Measurements from ENCODE around the gene CADPS. TPM values are rescaled to one million over a fixed set of nuclear protein-coding genes. Genes with fewer than 3 reads are reported as not detected.

The CADPS gene
- total and polyA plus RNA-seq, 11 donors, result 3.6 to 37.8 (median 12.9) TPM

DNA sequence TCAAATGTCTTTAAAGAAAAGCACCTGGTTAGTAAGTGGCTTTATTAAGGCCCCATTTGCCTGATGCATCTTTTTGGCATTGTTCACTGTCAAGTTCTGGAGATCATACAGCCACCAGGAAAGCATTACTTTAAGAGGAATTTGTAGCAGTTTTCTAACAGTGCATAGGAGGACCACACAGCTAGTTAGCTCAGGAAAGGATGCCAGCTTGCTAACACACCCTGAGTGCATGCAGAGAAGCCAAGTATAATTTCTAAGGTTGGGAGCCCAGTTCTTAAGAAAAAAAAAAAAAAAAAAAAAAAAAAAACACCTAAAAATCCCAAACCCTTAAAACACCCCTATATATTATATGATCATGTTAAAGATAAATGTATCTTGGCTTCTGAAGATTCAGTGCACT lies 399.9 kb downstream of the CADPS start:
- Histone ChIP-seq H3K4me3 (no peak overlapping the region), H3K36me3 (peaks cover 0 to 4% (median 0%) of the 10 kb centered on the region in 9 donors), H3K27ac (no peak overlapping the region), H3K27me3 (no peaks in the 10 kb centered on the region), H3K4me1 (no peaks in the 10 kb centered on the region), H3K9me3 (no peaks in the 10 kb centered on the region)
- intact Hi-C loops (cut with DNase I), result no loop called here
- TF ChIP-seq POLR2A (IDR thresholded peaks at IDR 0.05), result no peak
- TF ChIP-seq, protein P1, sequence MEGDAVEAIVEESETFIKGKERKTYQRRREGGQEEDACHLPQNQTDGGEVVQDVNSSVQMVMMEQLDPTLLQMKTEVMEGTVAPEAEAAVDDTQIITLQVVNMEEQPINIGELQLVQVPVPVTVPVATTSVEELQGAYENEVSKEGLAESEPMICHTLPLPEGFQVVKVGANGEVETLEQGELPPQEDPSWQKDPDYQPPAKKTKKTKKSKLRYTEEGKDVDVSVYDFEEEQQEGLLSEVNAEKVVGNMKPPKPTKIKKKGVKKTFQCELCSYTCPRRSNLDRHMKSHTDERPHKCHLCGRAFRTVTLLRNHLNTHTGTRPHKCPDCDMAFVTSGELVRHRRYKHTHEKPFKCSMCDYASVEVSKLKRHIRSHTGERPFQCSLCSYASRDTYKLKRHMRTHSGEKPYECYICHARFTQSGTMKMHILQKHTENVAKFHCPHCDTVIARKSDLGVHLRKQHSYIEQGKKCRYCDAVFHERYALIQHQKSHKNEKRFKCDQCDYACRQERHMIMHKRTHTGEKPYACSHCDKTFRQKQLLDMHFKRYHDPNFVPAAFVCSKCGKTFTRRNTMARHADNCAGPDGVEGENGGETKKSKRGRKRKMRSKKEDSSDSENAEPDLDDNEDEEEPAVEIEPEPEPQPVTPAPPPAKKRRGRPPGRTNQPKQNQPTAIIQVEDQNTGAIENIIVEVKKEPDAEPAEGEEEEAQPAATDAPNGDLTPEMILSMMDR (IDR thresholded peaks at IDR 0.05), result no peak
- no peak for ATAC-seq
- DNase-seq, result no peak

DNA sequence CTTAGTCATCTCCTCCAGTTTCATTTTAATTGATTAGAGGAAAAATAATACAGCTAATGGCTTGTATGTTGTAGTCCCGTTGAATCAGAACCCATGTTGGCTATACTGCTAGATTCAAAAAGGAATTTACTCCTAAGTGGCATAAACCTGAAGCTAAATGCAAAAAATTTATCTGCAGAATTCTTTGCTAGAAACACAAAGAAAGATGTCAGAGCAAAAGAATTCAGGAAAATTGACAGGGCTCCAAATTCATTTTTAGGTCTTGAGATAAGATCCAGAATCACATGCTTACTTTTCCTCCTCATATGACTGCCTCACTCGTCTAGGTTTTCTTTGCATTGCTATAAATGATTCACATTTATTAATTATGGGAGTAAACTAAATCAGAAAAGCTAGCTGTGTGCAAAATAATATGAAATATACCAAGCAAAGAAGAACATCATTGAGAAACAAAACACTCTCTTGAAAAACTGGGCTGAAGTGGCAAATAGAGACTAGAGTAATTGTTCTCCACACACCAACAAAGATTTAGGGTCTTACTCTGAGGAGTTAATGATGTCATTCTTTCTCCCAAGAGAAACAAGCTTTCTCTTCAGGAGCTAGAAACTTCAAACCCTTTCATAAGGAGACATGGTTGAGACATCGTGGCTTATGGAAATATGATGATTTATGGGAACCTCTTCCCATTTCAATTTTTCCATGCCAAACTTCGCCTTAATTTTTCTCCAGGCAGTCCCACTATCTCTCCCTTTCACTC lies 407.1 kb downstream of the CADPS start:
- intact Hi-C loops (cut with DNase I), result no loop called here
- no peaks in the 10 kb centered on the region for H3K36me3 ChIP-seq
- no peak overlapping the region for H3K4me3 ChIP-seq
- no peaks in the 10 kb centered on the region for H3K27me3 ChIP-seq
- ATAC-seq (no peak), DNase-seq (no peak)
- WGBS, 4 donors, result 53 to 66% (median 55%) methylated on average over 4 of the region's 4 CpGs
- H3K9me3 ChIP-seq, result no peaks in the 10 kb centered on the region
- no peak overlapping the region for H3K27ac ChIP-seq
- peaks cover 0 to 14% (median 2%) of the 10 kb centered on the region in 12 donors for H3K4me1 ChIP-seq
- TF ChIP-seq, protein P1 (IDR thresholded peaks at IDR 0.05), result no peak
- no peak for TF ChIP-seq POLR2A (IDR thresholded peaks at IDR 0.05)

DNA sequence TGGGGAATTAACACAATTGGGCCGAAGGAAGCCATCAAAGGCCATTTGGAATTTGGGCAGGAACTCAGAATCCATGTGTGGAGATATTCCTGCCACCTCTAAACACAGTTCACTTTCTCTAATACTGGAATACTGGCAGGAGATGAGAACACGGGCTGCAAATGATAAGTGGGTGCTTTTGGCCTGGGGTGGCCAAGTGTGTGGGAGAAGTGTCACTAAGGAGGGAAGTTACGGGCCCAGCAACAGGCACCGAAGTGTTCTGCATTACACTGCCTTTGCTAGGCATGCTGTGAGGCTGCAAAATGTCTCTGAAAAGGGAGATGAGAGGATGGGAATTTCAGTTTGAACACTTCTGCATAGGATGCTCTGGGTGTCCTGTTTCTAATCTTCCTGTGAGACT lies 412.4 kb downstream of the CADPS start:
- TF ChIP-seq, protein P1 (IDR thresholded peaks at IDR 0.05), result no peak
- TF ChIP-seq POLR2A (IDR thresholded peaks at IDR 0.05), result no peak
- no peak for DNase-seq
- ATAC-seq, result no peak
- 70 to 77% (median 74%) methylated on average over 4 of the region's 4 CpGs for WGBS, 4 donors
- intact Hi-C loops (cut with DNase I), result no loop called here
- Histone ChIP-seq H3K9me3 (no peaks in the 10 kb centered on the region), H3K27ac (no peak overlapping the region), H3K4me1 (peaks cover 0 to 5% (median 0%) of the 10 kb centered on the region in 12 donors), H3K36me3 (no peaks in the 10 kb centered on the region), H3K27me3 (no peaks in the 10 kb centered on the region), H3K4me3 (no peak overlapping the region)

DNA sequence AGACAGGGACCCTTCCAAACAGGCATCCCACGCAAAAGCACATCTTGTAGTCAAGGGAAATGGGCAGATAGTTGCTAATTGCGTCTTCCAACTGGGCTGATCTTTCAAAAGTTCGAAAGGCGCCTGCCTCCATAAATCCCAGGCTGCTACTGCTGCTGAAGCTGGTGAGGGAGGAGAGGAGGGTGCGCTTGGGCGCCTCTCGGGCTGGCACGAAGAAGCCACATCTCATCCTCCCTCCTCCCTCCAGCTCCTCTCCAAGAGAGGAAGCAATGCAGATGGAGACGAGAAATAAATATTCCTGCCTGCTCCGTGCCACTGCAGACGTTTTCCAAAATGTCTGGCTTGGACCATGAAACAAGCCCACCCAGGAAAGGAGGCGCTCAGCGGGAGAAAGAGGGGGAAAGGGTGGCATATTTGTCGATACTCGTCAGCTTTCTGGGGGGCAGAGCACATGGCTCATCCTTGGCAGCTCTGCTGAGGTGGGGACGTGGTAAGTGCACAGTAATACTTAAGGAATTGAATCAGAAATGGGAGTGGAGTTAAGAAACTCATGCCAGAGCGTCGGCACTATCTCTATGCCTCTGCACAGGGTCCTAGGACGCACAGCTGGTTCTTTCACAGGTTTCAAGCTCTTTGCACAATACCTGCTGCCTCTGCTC lies 413.0 kb downstream of the CADPS start:
- H3K4me3 ChIP-seq, result no peak overlapping the region
- TF ChIP-seq, protein P1 (IDR thresholded peaks at IDR 0.05), result no peak
- no peak for TF ChIP-seq POLR2A (IDR thresholded peaks at IDR 0.05)
- H3K36me3 ChIP-seq, result no peaks in the 10 kb centered on the region
- peaks cover 0 to under 1% (median 0%) of the 10 kb centered on the region in 12 donors for H3K4me1 ChIP-seq
- ATAC-seq (no peak), DNase-seq (no peak)
- intact Hi-C loops (cut with DNase I), result no loop called here
- H3K27me3 ChIP-seq, result no peaks in the 10 kb centered on the region
- 81 to 85% (median 83%) methylated on average over 19 of the region's 19 CpGs for WGBS, 4 donors
- peaks cover 0 to 3% (median 0%) of the 10 kb centered on the region in 12 donors for H3K9me3 ChIP-seq
- H3K27ac ChIP-seq, result no peak overlapping the region
